Suprapubic skin (tissue), 4 donors: Measurements from ENCODE around the gene SPTBN1.

Experiments used
- CTCF ChIP-seq, 2 donors: fragments of 200-600 bp in 1 of 2; fragments of 450-650 bp in 1 of 2; sonication (generic) in 1 of 2; IDR thresholded peaks; one replicate each; pipeline ENCODE4 v1.5.1; 2016 to 2019; ENCODE audit warnings: antibody characterized with exemption in 2 of 2, mild to moderate bottlenecking in 1 of 2, moderate library complexity in 1 of 2
- EP300 ChIP-seq: sonication (generic); formaldehyde crosslinking; IDR thresholded peaks from one replicate; pipeline ENCODE4 v1.6.1; 2017; ENCODE audit warnings: antibody characterized with exemption
- POLR2A ChIP-seq, 2 donors: fragments of 450-650 bp; IDR thresholded peaks; one replicate each; pipeline ENCODE4 v1.6.1; 2017; ENCODE audit warnings: antibody characterized with exemption in 2 of 2, mild to moderate bottlenecking in 2 of 2, moderate library complexity in 2 of 2
- POLR2AphosphoS5 ChIP-seq, 3 donors: sonication (generic); formaldehyde crosslinking; IDR thresholded peaks; one replicate each; pipeline ENCODE4 v1.6.1; 2017; ENCODE audit warnings: antibody characterized with exemption in 3 of 3

GRCh38 chr2:54664238-54664786, 208.2 kb downstream of the SPTBN1 start:
- TF ChIP-seq POLR2A (IDR thresholded peaks at IDR 0.05) (no peak), CTCF (IDR thresholded peaks at IDR 0.05) (no peak), EP300 (no peak), POLR2AphosphoS5 (IDR thresholded peaks at IDR 0.05) (no peak)
